SK-N-DZ (cell line): ENCODE results near the gene PHF21A.
"Not testable (repeated sequence)": the region's sequence is repeated elsewhere in the genome, so short reads cannot be mapped to it uniquely, and the experiment has no call there.

Experiments used
- DNase-seq: peaks from one replicate; pipeline ENCODE4 v3.0.0-alpha.2; 2015; ENCODE audit warnings: low spot score

PHF21A gene

DNA sequence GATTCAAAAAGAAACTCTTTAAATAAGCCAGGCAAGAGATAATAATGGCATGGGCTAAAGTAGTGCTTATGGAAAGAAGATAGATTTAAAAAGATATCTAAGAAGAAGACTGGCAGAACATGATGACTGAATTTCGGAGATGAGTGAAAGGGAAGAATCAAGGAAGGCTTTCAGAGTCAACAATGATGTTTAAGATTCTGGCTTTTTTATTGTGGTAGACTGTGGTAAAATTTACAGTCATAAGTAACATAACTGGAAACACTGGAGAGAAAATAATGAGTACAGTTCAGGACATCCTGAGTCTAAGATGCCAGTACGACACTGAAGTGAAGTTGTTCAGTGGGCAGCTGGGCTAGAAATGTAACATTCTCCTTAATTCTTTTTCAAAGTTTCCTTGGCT lies 85.2 kb downstream of the PHF21A start:
- DNase-seq = no peak

DNA sequence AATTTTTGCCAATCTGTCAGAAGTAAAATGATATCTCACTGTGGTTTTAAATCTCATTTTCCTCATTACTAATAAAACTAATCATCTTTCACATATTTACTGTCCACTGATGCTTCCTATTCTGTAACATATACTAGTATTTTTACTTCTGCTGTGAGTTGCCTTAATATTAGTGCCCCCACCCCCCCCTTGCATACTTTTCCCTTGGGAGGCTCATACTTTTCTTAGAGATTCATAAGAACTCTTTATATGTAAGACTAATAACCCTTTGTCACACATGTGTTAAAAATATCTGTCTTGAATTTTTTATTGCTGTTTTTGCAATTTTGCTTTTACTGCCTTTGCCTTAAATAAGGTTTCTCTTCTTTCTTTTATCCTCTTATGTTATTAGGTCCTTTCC lies 87.2 kb downstream of the PHF21A start:
- DNase-seq = no peak

DNA sequence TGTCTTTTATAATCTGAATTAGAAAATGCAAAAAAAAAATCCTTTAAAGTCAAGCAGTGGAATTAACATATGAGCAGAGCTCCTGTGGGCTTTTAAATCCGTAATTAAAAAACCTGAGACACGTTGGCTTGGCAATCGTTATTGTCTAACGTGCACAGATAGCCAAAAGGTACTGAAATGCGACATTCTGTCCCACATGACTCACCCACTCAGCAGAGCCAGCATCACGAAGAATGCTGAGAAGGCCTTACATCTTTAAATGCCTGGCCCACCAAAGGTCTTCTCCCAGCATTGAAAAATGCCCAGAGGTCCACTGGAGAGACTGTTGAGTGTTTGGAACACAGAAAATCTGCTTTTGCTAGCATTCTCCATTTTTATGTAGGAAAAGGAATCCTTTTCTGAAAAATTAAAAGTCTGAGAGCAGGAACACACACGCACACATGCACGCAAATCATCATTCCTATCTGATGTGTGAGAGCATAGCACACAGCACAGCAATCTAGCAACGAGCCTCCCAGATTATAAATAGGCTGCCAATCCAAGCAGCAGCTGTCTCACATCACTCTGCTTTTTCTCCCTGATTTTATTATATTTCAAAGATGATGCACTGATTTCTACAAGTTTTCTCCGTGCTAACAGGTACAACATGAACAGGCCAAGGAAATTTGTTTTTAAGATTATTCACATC lies 94.5 kb downstream of the PHF21A start:
- DNase-seq = peak; percentile 17

DNA sequence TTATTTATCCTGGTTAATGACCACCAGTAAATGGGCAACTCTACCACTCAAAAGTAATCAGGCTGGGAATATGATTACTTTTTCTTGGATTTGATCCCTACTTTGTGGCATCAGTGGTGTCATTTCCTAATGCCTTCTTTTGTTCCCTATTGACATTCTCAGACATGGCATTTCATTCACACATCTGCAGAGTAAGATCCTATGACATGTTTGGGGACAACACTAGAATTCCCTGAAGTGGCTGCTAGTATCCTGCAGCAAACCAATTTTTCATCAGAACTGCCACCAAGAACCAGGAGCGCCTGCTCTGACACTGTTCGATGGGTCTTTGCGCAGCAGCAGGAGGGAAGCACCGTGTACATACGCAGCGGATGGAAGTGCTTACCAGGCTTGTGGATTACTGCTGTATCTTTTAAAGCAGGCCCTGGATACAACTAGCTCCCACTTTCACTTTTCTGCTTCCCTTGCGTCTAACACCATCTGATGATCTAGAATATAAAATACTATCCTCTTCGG lies 101.1 kb downstream of the PHF21A start:
- no peak for DNase-seq

DNA sequence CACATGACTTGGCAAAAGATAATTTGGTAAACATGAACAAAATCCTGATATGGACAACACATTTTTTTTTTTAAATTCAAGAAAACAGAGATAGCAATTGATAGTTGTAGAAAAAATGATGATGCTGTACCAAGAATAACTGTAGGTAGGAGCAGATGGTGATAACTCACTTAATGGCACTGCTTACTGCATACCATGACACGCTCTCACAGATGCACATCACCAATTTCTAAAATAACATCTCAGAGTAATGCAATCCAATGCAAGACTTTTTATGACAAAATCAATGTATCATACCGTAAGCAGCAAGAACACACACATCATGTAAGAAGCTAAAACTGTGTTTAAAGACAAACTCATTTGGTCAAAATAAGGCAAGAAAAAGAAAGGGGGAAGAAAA lies 102.6 kb downstream of the PHF21A start:
- DNase-seq = no peak

DNA sequence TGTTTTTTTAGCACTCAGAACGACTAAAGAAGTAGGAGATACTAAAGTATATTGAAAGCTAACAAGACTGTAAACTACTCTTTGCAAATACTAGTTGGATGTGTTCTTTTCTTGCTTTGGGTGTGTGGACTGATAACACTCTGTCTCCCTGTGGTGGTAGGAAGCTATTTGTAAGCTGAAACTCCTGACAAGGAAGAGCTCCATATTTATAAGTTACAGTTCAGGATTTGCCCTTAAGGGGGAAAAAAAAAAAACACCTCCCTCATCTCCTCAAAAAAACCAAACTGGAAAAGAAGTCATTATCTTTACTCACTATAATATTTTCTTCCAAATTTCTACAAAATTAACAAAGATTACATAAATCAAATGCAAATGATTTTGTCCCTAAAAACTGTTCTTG lies 103.9 kb downstream of the PHF21A start:
- no peak for DNase-seq

DNA sequence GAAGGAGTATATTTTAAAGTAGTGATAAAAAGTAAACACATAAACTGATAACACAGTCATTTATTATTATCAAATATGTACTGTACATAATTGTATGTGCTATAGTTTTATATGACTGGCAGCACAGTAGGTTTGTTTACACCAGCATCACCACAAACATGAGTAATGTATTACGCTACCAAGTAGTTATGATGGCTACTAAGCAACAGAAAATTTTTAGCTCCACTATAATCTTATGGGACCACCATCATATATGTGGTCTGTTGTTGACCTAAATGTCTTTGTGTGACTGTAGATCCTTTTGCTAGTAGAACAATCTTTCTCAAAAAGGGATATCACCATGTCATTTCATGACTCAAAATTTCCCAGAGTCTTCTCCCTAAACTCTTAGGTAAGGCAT lies 105.3 kb downstream of the PHF21A start:
- DNase-seq = no peak

DNA sequence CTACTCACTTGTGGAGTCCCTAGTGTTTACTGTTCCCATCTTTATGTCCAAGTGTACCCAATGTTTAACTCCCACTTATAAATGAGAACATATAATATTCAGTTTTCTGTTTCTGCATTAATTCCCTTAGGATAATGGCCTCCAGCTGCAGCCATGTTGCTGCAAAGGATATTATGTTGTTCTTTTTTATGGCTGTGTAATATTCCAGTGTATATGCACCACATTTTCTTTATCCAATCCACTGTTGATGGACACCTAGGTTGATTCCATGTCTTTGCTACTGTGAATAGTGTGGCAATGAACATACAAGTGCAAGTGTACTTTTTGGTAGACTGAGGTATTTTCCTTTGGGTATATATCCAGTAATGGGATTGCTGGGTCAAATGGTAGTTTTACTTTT lies 107.1 kb downstream of the PHF21A start:
- DNase-seq = not testable (repeated sequence)

DNA sequence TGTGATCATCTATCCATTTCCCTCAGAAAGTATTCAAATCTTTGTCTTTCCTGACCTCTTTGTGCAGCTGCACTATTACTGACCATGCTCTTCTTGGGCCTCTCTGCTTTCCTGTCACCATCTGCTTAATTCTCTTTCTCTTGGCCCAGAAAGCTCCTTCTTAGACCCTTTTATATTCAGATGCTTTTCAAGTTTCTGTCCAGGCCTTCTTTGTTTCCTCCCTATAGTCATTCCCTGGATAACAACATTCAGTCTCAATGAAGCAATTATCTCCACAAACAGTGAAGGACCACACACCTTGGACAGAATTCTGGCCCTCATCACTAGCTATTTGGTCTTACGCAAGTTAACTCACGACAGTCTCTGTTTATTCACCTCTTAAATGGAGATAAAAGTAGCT lies 109.1 kb downstream of the PHF21A start:
- no peak for DNase-seq

DNA sequence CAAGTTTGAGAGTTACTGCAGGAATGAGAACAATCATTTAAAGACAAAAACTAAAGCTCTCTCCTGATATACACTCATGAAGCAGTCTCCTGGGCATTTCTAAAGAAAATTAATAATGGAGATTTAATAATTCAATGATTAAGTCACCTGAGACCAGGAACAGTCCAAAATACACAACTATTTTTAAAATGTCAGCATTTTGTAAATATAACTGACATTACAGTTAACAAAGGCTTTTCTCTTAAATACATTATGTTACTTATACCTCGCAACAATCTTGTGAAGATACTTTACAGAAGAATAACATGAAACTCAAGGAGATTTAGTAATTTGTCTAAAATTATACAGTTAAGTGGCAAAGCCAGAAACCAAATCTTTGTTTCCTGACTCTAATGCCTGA lies 111.2 kb downstream of the PHF21A start:
- no peak for DNase-seq

DNA sequence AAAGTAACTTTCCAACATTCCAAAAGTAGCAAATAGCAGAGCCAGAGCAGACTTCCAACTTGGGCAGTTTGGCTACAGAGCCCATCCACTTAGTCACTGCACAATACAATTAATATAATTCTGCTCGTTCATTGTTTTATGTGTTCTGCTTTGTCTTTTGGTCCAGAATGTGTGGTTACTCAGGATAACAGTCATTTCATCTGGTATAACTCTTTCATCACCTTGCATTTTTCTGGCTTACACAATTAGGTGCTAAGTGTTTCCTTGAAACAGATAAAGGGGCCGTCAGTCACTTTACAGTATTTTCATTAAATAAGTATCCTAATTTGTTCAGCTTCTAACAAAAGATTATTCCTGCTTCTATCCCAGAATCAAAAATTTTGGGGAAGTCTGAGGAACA lies 111.6 kb downstream of the PHF21A start:
- no peak for DNase-seq

DNA sequence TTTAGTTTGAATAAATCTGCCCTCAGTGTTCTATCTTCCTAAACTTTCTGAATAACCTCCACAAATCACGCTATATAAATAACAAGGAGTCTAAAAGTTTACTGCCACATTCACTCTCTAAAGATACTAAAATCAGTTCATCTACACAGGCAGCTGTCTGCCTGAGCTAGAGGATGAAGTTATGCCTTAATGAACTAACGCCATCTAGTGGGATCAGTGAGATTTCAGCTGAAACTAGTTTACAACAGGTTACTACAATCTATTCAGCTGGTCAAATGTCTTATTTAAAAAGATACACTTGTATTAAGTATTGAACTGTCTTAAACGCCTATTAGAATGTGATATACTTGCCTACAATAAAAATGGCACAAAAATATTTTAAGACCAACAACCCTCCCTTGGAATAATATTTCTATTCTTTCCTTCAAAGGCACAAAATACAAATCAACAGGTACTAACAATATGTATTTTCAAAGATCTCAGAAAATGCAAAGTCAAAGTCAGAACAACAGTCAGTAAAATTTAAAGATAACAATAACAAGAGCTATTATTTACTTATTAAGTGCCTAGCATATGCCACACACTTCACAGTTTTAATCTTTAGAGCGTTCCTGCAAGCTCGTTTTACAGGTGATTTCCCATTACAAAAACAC lies 114.7 kb downstream of the PHF21A start:
- DNase-seq = peak; percentile 63

DNA sequence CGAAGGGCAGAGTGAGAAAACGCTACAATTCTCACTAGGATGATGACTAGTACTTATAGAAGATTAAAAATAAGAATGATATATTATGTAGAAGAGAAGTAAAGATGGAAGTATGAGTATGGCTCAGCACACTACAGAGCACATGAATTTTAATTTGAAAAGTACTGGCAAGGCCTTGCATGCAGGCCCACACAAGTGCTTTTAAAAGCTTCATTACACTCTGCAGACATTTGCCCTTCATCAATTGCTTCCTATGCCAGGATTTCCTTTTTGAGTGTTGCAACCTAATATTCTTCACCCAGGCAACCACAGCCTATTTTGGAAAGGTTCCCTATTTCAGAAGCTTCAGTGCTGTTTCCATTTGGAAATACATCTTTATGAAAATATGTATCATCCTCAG lies 117.7 kb downstream of the PHF21A start:
- DNase-seq = no peak

DNA sequence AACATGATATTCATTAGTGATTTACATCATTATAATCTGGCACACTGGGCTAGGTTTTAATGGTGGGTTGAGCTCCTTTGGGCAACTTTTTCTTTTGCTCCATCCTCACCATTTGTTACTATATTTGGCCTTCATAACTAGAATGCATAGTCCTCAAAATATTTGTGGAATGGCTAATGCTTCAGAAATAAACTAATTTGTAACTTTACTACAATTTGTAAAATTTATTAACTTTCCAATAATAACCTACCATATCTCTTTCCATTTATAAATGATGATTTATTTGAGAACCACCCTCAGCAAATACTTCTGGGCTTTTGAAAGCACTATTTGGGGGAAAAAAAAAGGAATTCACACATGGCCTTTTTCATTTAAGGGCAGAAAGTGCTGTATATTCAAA lies 119.1 kb downstream of the PHF21A start:
- DNase-seq = no peak

DNA sequence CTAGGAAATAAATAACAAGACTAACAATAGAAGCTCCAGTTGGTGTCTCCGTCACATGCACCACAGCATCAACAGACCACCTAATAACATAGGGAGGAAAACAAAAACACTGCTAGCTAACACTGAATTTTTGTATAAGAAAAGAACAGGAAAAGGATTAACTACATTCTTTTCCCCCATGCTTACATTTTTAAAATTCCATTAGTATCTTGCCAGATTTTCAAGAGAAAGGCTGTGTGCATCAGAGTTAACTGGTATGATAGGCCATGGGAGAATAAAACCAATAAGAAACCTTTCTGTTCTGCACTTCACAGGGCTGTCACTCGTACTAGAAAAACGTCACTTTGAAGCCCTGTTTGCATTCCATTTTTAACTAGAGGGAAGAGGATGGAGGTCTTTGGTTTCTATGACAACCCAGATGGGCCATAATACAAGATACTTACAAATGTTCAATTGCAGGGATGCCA lies 119.8 kb downstream of the PHF21A start:
- no peak for DNase-seq

DNA sequence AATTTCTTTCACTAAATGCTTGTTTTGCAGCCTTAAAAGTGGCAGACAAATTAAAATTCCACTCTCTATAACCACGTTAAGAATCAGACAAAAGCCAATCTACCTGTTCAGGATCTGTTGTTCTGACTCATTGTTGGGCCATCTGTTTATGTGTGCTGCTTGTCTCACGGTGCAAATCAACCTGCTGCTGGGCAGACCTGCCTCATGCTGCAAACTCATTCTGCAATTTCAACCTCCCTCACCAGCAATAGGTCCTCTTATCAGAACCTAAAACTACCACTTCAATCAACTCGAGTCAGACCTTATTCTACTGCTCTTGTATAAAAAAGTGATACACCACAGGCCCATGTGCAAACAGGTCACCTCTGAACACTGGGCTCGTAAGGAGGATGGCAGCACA lies 123.7 kb downstream of the PHF21A start:
- no peak for DNase-seq

DNA sequence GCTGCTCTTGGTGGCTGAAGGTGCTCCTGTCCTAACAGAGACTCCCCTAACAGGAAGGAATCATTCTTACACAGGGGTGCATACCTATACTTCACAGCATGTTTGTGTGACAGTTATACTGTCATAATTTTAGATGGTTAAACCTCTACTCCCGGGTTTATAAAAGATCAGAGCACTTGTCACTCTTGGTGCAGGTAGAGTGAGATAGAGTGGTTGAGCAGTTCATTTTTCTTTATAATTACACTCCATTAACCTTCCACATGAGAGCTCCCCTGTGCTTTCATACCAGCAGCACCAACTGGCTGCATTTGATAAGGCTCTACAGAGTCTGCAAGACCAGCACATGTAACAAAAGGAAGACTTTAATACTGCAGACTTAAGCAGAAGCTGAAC lies 125.9 kb downstream of the PHF21A start:
- no peak for DNase-seq

DNA sequence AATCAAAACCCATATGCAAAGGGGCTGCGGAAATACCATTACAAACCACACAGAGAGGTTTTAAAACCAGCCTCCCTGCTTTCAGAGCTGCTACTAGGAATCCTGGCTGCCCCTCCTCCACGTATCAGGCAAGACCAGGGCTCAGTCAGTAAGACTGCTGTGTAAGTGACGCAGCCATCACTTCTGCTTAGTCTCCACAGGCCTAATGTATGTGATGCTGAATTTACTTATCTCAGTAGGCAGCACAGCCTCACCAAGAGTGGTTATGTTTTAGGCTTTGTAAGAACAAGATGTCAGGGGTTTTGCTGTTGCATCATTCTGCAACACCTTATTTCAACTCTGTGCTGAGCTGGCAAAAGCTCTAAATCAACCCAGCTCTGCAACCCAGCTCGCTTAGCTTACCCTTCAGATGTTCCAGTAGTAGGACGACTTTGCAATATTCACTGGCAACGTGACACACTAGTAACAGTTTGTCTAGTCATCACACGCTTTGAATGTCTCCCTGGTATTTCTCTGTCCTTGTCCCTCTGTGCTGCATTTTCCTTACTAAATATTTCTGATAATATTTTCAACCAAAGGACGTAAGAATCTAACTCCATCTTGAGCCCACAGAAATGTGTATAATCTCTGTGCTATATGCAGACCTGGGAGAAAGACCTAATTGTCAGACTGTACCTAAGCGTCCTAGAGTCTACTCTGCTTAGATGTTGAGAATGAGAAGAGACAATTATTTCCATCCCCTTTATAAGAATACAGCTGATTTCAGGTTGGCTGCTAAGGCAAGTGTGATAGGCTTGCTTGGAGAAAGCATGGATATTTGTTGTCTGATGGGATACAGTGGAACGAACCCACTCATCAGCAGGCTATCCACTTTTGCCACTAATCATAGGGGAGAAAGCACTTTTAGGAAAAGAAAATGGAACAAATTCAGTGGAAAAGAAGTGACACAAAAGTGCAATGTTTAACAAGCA lies 126.6 kb downstream of the PHF21A start:
- DNase-seq = peak; percentile 35

DNA sequence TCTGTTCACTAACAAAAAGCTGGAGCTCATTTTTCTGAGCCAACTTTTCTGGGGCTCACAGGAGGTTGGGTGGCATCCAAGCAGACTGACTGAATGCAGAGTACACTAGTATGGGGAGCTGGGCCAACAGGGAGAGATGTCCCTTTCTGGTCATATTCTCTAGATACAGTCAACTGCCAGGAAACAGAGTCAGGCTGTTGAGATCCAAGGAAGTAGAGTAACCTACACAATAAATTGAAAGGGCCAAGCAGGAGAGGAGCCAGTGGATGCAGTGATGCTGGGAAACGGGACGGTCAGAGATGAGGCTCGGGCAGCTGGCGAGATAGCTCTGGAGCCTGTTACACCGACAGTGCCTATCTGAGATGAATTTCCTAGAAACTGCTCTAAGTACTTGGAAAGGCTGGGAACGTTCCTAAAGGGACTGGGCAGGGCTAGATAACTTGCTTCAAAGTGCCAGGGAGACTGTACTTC lies 127.7 kb downstream of the PHF21A start:
- DNase-seq = no peak

DNA sequence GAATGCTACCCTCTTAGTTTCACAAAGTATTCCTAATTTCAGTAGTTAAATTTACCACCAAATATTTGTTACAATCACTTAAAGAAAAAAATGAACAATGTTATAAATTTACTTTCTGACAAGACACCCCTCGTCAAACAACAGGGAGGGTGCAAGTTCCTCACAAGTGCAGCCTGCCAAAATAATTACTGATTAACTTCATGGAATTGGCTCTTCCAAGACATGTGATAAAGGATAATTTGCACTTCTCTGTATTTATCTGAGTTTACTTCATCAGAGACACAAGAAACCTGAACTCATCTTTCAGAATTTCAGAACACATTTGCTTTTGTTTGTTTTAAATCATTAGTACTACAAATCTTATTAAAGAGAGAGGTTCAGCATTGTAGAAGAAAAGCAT lies 132.3 kb downstream of the PHF21A start:
- no peak for DNase-seq

DNA sequence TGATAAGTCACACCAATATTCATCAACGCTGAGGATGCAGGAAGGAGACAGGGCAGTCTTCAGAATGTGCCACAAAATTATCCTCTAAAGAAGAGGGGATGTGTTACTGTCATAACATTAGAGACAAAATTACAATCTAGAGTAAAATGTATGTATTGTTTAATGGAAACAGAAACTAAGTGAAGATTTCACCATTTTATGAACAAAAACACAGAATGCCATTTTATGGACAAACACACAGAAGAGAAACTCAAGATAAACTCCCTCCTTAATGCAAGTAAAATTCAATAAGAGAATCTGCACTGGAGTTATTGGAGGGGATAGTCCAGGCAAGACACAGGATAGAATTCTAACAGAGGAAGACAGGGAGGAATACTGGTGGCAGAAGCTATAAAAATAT lies 136.0 kb downstream of the PHF21A start:
- DNase-seq = no peak

DNA sequence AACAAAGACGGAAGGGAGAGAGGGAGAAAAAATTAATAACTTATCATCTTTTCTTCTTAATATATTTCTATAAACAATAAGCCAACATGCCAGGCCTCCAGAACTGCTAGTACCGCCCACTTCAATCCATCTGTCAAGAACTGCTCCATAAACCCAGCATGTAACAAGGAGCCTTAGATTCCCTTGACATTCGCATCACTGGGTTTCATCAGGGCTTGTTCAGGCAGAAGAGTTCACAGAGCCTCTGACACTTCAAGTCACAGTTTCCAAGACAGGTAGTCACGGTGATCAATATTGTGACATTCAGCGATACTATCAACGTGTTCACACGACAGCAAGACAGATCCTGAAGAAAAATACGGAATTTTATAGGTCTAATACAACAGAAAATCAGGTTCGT lies 137.1 kb downstream of the PHF21A start:
- no peak for DNase-seq
